CD4-positive, CD25-positive, alpha-beta regulatory T cell (primary cell): Measurements from ENCODE around the gene ZNF432. TPM values are rescaled to one million over a fixed set of nuclear protein-coding genes. Genes with fewer than 3 reads are reported as not detected.
"Not testable (repeated sequence)": the region's sequence is repeated elsewhere in the genome, so short reads cannot be mapped to it uniquely, and the experiment has no call there.

Experiments
- ATAC-seq, 2 donors: fragments of 150-1000 bp; cut with Tn5 transposase; one replicate each; pipeline ENCODE4 v1.10.0; 2021; ENCODE audit warnings: low read depth in 2 of 2, moderate number of reproducible peaks in 2 of 2, moderate library complexity in 1 of 2
- DNase-seq, 3 donors: peaks; one replicate each; pipeline versions ENCODE4 v3.0.0 to v3.0.0-alpha.2; 2012 to 2022; ENCODE audit warnings: mixed read lengths in 1 of 3
- H3K27ac ChIP-seq: one replicate; pipeline ENCODE4 v1.7.0; 2013; ENCODE audit warnings: mild to moderate bottlenecking, low read length; ENCODE audit not compliant: insufficient read depth, poor library complexity, severe bottlenecking
- H3K27me3 ChIP-seq: one replicate; pipeline ENCODE4 v1.7.0; 2013; ENCODE audit warnings: low read length; ENCODE audit not compliant: control insufficient read depth, insufficient read depth
- H3K36me3 ChIP-seq: one replicate; pipeline ENCODE4 v1.7.0; 2013; ENCODE audit warnings: mild to moderate bottlenecking, low read length, moderate library complexity; ENCODE audit not compliant: control insufficient read depth, insufficient read depth
- H3K4me1 ChIP-seq: 2 replicates; pipeline ENCODE4 v1.7.0; 2013; ENCODE audit warnings: mild to moderate bottlenecking, low read length; ENCODE audit not compliant: insufficient read depth, control insufficient read depth, poor library complexity, severe bottlenecking
- H3K4me3 ChIP-seq: one replicate; pipeline ENCODE4 v1.7.0; 2013; ENCODE audit warnings: low read depth, mild to moderate bottlenecking, low read length, moderate library complexity
- H3K9me3 ChIP-seq, 2 experiments: 1 replicate in 1 of 2; 2 replicates in 1 of 2; pipeline ENCODE4 v1.7.0; 2013; ENCODE audit warnings: low read length in 2 of 2, mild to moderate bottlenecking in 1 of 2, moderate library complexity in 1 of 2; ENCODE audit not compliant: control insufficient read depth in 2 of 2
- H3K27ac Mint-ChIP-seq, 3 donors: one replicate each; pipeline ENCODE4 v1.8.0; 2020 to 2022; ENCODE audit warnings: mild to moderate bottlenecking in 3 of 3, mixed read lengths in 3 of 3, moderate library complexity in 2 of 3
- H3K27me3 Mint-ChIP-seq: one replicate; pipeline ENCODE4 v1.8.0; 2022; ENCODE audit warnings: mild to moderate bottlenecking, mixed read lengths
- H3K36me3 Mint-ChIP-seq: one replicate; pipeline ENCODE4 v1.8.0; 2020; ENCODE audit warnings: mixed read lengths
- H3K4me1 Mint-ChIP-seq, 4 donors: one replicate each; pipeline ENCODE4 v1.8.0; 2020 to 2022; ENCODE audit warnings: mixed read lengths in 4 of 4, mild to moderate bottlenecking in 1 of 4
- H3K4me3 Mint-ChIP-seq, 4 donors: one replicate each; pipeline ENCODE4 v1.8.0; 2020 to 2022; ENCODE audit warnings: mild to moderate bottlenecking in 4 of 4, mixed read lengths in 4 of 4, moderate library complexity in 3 of 4
- H3K9me3 Mint-ChIP-seq, 7 donors: one replicate each; pipeline ENCODE4 v1.8.0; 2020 to 2022; ENCODE audit warnings: mixed read lengths in 7 of 7, mild to moderate bottlenecking in 3 of 7, moderate library complexity in 2 of 7
- polyA plus RNA-seq, 4 donors: library from polyadenylated mRNA; unstranded; fragments of 300-500 nt; fragmentation: Illumina TruSeq; gene quantifications; one replicate each; pipeline ENCODE4 v1.2.3, GENCODE V29; 2021
- total RNA-seq: library from RNA; stranded (reverse); gene quantifications from one replicate; pipeline ENCODE4 v1.2.3, GENCODE V29; 2022

Gene ZNF432
- total RNA-seq: 16.8 TPM
- polyA plus RNA-seq: 1 to 10 TPM; 2.5 to 6.6 (median 3.5) TPM

- H3K9me3 Mint-ChIP-seq: peaks cover 0 to 52% (median 19%) of the 10 kb centered on the region in 7 donors
- H3K9me3 ChIP-seq: peaks cover 36 to 56% of the 10 kb centered on the region in 2 experiments
Measured at GRCh38 chr19:52048555-52049501, at the start of gene ZNF432. TSS of gene ZNF432 (minus strand) at chr19:52048838. CDS start at chr19:52046868, 1,970 bp downstream.

DNA sequence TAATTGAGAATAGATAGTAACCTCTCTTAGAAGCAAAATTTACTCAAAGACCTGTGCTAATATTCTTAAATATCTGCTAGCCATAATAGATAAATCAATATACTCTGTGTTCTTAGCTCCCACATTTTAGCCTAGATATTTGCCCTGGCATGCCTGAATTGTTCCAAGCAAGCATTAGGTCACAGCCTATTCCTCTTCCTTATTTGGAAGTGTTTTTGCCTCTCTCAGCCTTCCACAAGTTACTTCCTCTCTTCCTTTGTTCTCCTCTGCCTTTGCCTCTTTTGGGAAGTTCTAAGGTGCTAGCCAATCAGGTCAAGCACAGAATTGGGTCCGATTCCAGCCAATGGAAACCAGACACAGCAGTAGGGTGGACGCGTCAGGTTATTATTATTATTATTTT, 47.8 kb upstream of the ZNF432 start:
- H3K36me3 Mint-ChIP-seq: peaks cover 30% of the 10 kb centered on the region
- not testable (repeated sequence) for H3K27me3 Mint-ChIP-seq, H3K27me3 ChIP-seq, ATAC-seq, H3K27ac ChIP-seq, DNase-seq
- peak overlapping the region in 1 of 3 donors; percentile 21 for H3K27ac Mint-ChIP-seq
- H3K4me3 ChIP-seq: peak overlapping the region; percentile 35
- peaks cover 16% of the 10 kb centered on the region for H3K4me1 ChIP-seq
- peaks cover 43 to 75% of the 10 kb centered on the region in 2 experiments for H3K9me3 ChIP-seq
- H3K9me3 Mint-ChIP-seq: peaks cover 3 to 76% (median 31%) of the 10 kb centered on the region in 7 donors
- H3K4me3 Mint-ChIP-seq: peak overlapping the region; percentile 76 to 100 (median 94)
- peaks cover 25% of the 10 kb centered on the region for H3K36me3 ChIP-seq
- H3K4me1 Mint-ChIP-seq: peaks cover 13 to 39% (median 23%) of the 10 kb centered on the region in 4 donors

More at GRCh38 chr19:52048555-52049501, at the start of gene ZNF432:
- Mint-ChIP-seq H3K27me3 (no peaks in the 10 kb centered on the region), H3K4me1 (peaks cover 5 to 36% (median 15%) of the 10 kb centered on the region in 4 donors), H3K4me3 (peak within 1 kb of the TSS; percentile 97 to 100 (median 98)), H3K27ac (peak within 1 kb of the TSS; percentile 97 to 100 (median 99)), H3K36me3 (peaks cover 39% of the 10 kb centered on the region)
- H3K4me1 ChIP-seq: peaks cover 8% of the 10 kb centered on the region
- ATAC-seq: peak; percentile 85 to 86
- H3K36me3 ChIP-seq: peaks cover 31% of the 10 kb centered on the region
- peak within 1 kb of the TSS; percentile 93 for H3K27ac ChIP-seq
- peak within 1 kb of the TSS; percentile 94 for H3K4me3 ChIP-seq
- DNase-seq: peak; percentile 64 to 93 (median 85)
- H3K27me3 ChIP-seq: no peaks in the 10 kb centered on the region

GRCh38 chr19:52095172-52096014, 46.8 kb upstream of the ZNF432 start, which contains the start of gene ZNF841:
TSS of gene ZNF841 (minus strand) at chr19:52095765. CDS start at chr19:52084801, 10,964 bp downstream.
- ATAC-seq: peak; percentile 91 to 95
- peak within 1 kb of the TSS; percentile 70 for H3K27ac ChIP-seq
- DNase-seq: peak; percentile 61 to 89 (median 75)
- Mint-ChIP-seq H3K4me1 (peaks cover 16 to 45% (median 23%) of the 10 kb centered on the region in 4 donors), H3K27me3 (no peaks in the 10 kb centered on the region), H3K27ac (peak within 1 kb of the TSS; percentile 95 to 97 (median 96)), H3K36me3 (peaks cover 40% of the 10 kb centered on the region), H3K4me3 (peak within 1 kb of the TSS; percentile 93 to 100 (median 96)), H3K9me3 (peaks cover 3 to 83% (median 36%) of the 10 kb centered on the region in 7 donors)
- peaks cover 16% of the 10 kb centered on the region for H3K4me1 ChIP-seq
- H3K9me3 ChIP-seq: peaks cover 53 to 83% of the 10 kb centered on the region in 2 experiments
- no peaks in the 10 kb centered on the region for H3K27me3 ChIP-seq
- H3K4me3 ChIP-seq: peak within 1 kb of the TSS; percentile 99
- peaks cover 35% of the 10 kb centered on the region for H3K36me3 ChIP-seq

DNA sequence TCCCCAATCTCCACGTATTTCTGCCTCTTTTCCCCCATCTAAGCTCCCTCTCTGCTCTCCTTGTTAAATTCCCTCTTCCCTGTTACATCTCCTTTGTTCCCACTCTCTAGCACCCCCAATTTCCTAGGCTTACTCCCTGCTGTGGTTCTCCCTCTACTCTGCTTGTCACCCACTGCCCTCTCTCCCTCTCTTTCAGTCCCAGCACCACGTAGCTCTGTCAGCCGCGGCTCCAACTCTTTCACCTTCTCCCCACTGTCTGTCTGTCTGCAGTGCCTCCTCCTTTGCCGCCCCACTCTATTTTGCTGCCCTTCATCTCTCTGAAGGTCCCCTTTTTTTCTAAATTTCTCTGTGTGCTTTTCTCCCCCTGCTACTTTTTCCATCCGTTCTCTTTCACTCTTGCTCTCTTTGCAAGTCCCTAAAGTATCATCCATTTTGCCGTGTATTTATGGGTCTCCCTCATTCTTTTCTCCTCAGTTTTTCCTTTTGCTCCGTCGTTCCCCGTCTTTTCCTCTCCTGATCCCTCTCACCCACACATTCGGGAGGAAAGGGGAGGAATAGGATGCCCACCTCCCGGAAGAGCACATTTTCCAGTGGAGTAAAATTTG, 46.0 kb upstream of the ZNF432 start:
- no peak for ATAC-seq
- Histone ChIP-seq H3K27ac (no peak overlapping the region), H3K36me3 (peaks cover 42% of the 10 kb centered on the region), H3K27me3 (no peaks in the 10 kb centered on the region), H3K4me3 (peak overlapping the region; percentile 99), H3K4me1 (peaks cover 16% of the 10 kb centered on the region), H3K9me3 (peaks cover 58 to 84% of the 10 kb centered on the region in 2 experiments)
- peaks cover 16 to 47% (median 25%) of the 10 kb centered on the region in 4 donors for H3K4me1 Mint-ChIP-seq
- peaks cover 48% of the 10 kb centered on the region for H3K36me3 Mint-ChIP-seq
- peak overlapping the region; percentile 95 to 97 (median 96) for H3K27ac Mint-ChIP-seq
- H3K27me3 Mint-ChIP-seq: no peaks in the 10 kb centered on the region
- peak overlapping the region; percentile 93 to 100 (median 96) for H3K4me3 Mint-ChIP-seq
- peaks cover 3 to 86% (median 41%) of the 10 kb centered on the region in 7 donors for H3K9me3 Mint-ChIP-seq
- peak in 1 of 3 donors; percentile 12 for DNase-seq

DNA sequence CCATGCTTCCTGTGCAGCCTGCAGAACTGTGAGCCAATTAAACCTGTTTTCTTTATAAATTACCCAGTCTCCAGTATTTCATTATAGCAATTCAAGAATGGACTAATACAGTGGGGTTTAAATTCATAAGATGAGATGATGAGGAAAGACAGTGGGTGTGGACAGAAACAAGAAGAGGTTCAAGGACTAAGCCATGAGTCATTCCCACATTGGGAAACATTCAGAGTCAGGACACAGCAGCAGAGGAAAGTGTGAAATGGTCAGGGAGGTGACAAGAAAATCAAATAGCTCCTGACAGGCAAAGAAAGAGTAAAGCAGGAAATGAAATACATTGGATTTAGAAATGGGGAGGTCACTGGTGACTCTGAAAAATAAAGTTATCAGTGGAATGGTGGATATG, 37.8 kb upstream of the ZNF432 start:
- H3K4me1 Mint-ChIP-seq: peaks cover 0 to 8% (median 4%) of the 10 kb centered on the region in 4 donors
- no peak overlapping the region for H3K27ac Mint-ChIP-seq
- H3K4me3 Mint-ChIP-seq: no peak overlapping the region
- no peaks in the 10 kb centered on the region for H3K27me3 Mint-ChIP-seq
- no peak for ATAC-seq
- H3K36me3 Mint-ChIP-seq: peaks cover 92% of the 10 kb centered on the region
- H3K27me3 ChIP-seq: no peaks in the 10 kb centered on the region
- no peak overlapping the region for H3K4me3 ChIP-seq
- H3K36me3 ChIP-seq: peaks cover 96% of the 10 kb centered on the region
- H3K9me3 Mint-ChIP-seq: peaks cover 11 to 81% (median 55%) of the 10 kb centered on the region in 7 donors
- no peak overlapping the region for H3K27ac ChIP-seq
- no peaks in the 10 kb centered on the region for H3K4me1 ChIP-seq
- H3K9me3 ChIP-seq: peaks cover 82 to 90% of the 10 kb centered on the region in 2 experiments
- DNase-seq: no peak

- peak overlapping the region in 1 of 4 donors; percentile 36 for H3K4me3 Mint-ChIP-seq
- H3K4me3 ChIP-seq: peak overlapping the region; percentile 9
Measured at GRCh38 chr19:52070496-52070895, 21.9 kb upstream of the ZNF432 start.

More at GRCh38 chr19:52070496-52070895, 21.9 kb upstream of the ZNF432 start:
- peaks cover 0 to 11% (median 2%) of the 10 kb centered on the region in 4 donors for H3K4me1 Mint-ChIP-seq
- peaks cover 89 to 100% of the 10 kb centered on the region in 2 experiments for H3K9me3 ChIP-seq
- no peak overlapping the region for H3K27ac ChIP-seq
- H3K36me3 Mint-ChIP-seq: peaks cover 83% of the 10 kb centered on the region
- no peaks in the 10 kb centered on the region for H3K27me3 Mint-ChIP-seq
- peaks cover 7 to 92% (median 52%) of the 10 kb centered on the region in 7 donors for H3K9me3 Mint-ChIP-seq
- ATAC-seq (no peak), DNase-seq (no peak)
- no peaks in the 10 kb centered on the region for H3K4me1 ChIP-seq
- H3K27ac Mint-ChIP-seq: no peak overlapping the region
- H3K36me3 ChIP-seq: peaks cover 91% of the 10 kb centered on the region
- H3K27me3 ChIP-seq: no peaks in the 10 kb centered on the region
